Colon (tissue), 2 donors: ENCODE measurements around the gene PRR5L.
"Not testable (repeated sequence)": the region's sequence is repeated elsewhere in the genome, so short reads cannot be mapped to it uniquely, and the experiment has no call there.

ENCODE experiments used
- FAIRE-seq: peaks from 2 replicates; lab custom pipeline; 2012; peaks lifted over from hg19 to GRCh38; lab: Jason Lieb, UNC
- donor health status: control.
- donor health status: control.

PRR5L gene

DNA sequence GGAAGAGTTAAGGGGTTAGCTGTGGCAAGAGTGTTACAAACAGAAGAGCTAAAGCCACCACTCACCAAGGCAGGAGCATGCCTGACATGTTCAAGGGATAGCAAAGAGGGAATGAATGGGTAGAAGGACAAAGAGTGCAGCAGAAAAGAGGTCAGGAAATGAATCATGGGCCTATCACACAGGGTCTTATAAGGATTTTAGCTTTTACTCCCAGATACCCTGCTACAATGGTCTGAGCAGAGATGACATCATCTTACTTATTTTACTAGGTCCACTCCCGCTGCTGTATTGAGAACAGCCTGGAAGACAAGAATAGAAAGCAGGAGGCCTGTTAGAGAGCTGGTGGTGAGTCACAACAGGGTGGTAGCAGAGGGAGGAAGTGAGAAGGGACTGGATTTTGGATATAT is 204.2 kb downstream of the PRR5L start:
- no peak for FAIRE-seq

- no peak for FAIRE-seq
Measured at GRCh38 chr11:36501236-36501635, 205.1 kb downstream of the PRR5L start.

DNA sequence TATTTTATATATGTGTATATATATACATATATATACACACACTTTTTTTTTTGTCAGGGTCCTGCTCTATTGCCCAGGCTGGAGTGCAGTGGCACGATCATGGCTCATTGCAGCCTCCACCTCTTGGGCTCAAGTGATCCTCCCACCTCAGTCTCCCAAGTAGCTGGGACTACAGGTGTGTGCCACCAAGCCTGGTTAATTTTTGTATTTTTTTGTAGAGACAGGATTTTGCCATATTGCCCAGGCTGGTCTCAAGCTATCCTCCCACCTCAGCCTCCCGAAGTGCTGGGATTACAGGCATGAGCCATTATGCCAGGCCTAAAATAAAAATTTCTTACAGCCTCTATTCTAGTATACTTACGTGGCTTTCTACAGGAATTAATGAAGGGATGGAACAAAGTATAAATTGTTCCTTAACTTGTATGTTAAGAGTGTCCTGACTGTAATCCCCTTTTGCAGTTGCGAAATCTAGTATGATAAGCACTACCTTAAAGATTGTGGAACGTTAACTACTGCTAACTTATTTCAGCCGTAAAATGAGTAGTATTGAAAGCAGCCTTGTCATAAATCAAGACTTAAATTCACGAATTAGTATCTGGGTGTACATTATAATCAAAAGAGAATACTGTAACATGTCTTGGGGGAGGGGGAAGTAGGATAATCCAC is 211.9 kb downstream of the PRR5L start:
- no peak for FAIRE-seq

DNA sequence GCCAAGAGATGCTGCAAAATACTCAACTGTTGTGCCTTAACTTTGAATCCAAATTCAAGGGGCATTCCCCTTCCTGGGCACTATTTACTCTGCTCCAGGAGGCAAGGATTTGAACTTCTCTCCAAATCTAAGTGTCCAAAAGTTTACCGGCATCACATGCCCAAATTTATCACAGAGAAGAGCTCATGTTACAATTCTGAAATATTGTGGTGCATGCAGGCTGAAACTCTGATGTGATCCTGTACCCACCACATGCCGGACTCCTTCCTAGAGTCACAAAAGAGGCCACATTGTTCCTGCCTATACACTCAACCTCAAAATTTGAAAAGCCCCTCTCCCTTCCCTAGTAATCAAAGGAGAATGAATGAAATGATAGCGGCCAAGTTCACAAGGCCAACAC is 212.7 kb downstream of the PRR5L start:
- FAIRE-seq, result no peak

GRCh38 chr11:36509201-36509639 is 213.1 kb downstream of the PRR5L start:
- FAIRE-seq, result no peak

GRCh38 chr11:36509694-36510593 is 213.9 kb downstream of the PRR5L start, which contains the start of gene TRAF6:
Gene TRAF6, minus strand, starts transcription at chr11:36510272. Its CDS starts 8,757 bp downstream, at chr11:36501515.
- FAIRE-seq, result no peak

- FAIRE-seq, result no peak
Measured at GRCh38 chr11:36510594-36510942, 214.5 kb downstream of the PRR5L start.

DNA sequence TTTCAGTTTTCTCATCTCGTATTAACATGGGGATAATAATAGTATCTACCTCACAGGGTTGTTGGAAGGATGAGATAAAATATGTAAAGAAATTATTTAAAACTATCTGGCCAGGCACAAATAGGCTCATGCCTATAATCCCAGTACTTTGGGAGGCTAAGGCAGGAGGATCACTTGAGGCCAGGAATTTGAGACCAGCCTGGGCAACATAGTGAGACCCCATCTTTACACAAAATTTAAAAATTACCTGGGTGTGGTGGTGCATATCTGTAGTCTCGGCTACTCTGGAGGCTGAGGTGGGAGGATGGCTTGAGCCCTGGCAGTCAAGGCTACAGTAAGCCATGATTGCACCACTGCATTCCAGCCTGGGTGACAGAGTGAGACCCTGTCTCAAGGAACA is 215.0 kb downstream of the PRR5L start:
- not testable (repeated sequence) for FAIRE-seq

- no peak for FAIRE-seq
Measured at GRCh38 chr11:36512016-36512415, 215.9 kb downstream of the PRR5L start.

- no peak for FAIRE-seq
Measured at GRCh38 chr11:36513965-36514364, 217.9 kb downstream of the PRR5L start.
